Suprapubic skin (tissue), 4 donors: ENCODE measurements around the gene GPI. TPM values are rescaled to one million over a fixed set of nuclear protein-coding genes. Genes with fewer than 3 reads are reported as not detected.

Source experiments
- DNase-seq, 2 donors: peaks; one replicate each; pipeline ENCODE4 v3.0.0-alpha.2; 2019; ENCODE audit warnings: low spot score in 2 of 2
- H3K27ac ChIP-seq: fragments of 200-600 bp; sonication (generic); one replicate; pipeline ENCODE4 v1.5.1; 2019
- H3K27me3 ChIP-seq: fragments of 200-600 bp; sonication (generic); one replicate; pipeline ENCODE4 v1.5.1; 2019
- H3K36me3 ChIP-seq: fragments of 200-600 bp; sonication (generic); one replicate; pipeline ENCODE4 v1.5.1; 2019
- H3K4me1 ChIP-seq: fragments of 200-600 bp; sonication (generic); one replicate; pipeline ENCODE4 v1.5.1; 2019
- H3K4me3 ChIP-seq: fragments of 200-600 bp; sonication (generic); one replicate; pipeline ENCODE4 v1.5.1; 2019; ENCODE audit warnings: mild to moderate bottlenecking
- H3K9me3 ChIP-seq: fragments of 200-600 bp; sonication (generic); one replicate; pipeline ENCODE4 v1.5.1; 2019
- EP300 ChIP-seq: sonication (generic); formaldehyde crosslinking; IDR thresholded peaks from one replicate; pipeline ENCODE4 v1.6.1; 2017; ENCODE audit warnings: antibody characterized with exemption
- POLR2A ChIP-seq, 2 donors: fragments of 450-650 bp; IDR thresholded peaks; one replicate each; pipeline ENCODE4 v1.6.1; 2017; ENCODE audit warnings: antibody characterized with exemption in 2 of 2, mild to moderate bottlenecking in 2 of 2, moderate library complexity in 2 of 2
- POLR2AphosphoS5 ChIP-seq, 3 donors: sonication (generic); formaldehyde crosslinking; IDR thresholded peaks; one replicate each; pipeline ENCODE4 v1.6.1; 2017; ENCODE audit warnings: antibody characterized with exemption in 3 of 3
- WGBS: methylation state at CpG from one replicate; pipeline ENCODE4 v1.1.5; 2018; 5-methylcytosine and 5-hydroxymethylcytosine counted together
- total RNA-seq, 4 donors: library from RNA; depleted of rRNA; stranded (reverse); fragments of >200 nt; gene quantifications; one replicate each; pipeline ENCODE4 v1.1.0, GENCODE V29; 2016
- TF ChIP-seq, protein P1 (sequence below), 2 donors: fragments of 200-600 bp in 1 of 2; fragments of 450-650 bp in 1 of 2; sonication (generic) in 1 of 2; IDR thresholded peaks; one replicate each; pipeline ENCODE4 v1.5.1; 2016 to 2019; ENCODE audit warnings: antibody characterized with exemption in 2 of 2, mild to moderate bottlenecking in 1 of 2, moderate library complexity in 1 of 2

The GPI gene
- total RNA-seq, 4 donors from 2014 or later = 75.8 to 219 (median 180) TPM

DNA sequence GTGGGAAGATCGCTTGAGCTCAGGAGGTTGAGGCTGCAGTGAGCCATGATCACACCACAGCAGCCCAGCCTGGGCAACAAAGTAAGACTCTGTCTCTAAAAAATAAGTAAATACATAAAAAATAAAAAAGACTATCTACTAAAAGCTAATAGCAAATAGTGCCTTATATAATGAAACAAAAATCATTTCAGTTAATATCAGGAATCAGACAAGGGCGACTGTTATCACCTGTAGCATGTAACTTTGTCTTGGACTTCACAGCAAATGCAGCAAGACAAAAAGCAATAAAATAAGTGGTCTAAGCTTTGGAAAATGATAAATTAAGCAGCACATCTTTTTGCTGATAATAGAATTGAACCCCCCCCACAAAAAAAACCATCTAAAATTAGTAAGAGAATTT, 21.2 kb upstream of the GPI start:
- TF ChIP-seq EP300 (no peak), POLR2A (IDR thresholded peaks at IDR 0.05) (no peak), POLR2AphosphoS5 (IDR thresholded peaks at IDR 0.05) (no peak)
- TF ChIP-seq, protein P1, sequence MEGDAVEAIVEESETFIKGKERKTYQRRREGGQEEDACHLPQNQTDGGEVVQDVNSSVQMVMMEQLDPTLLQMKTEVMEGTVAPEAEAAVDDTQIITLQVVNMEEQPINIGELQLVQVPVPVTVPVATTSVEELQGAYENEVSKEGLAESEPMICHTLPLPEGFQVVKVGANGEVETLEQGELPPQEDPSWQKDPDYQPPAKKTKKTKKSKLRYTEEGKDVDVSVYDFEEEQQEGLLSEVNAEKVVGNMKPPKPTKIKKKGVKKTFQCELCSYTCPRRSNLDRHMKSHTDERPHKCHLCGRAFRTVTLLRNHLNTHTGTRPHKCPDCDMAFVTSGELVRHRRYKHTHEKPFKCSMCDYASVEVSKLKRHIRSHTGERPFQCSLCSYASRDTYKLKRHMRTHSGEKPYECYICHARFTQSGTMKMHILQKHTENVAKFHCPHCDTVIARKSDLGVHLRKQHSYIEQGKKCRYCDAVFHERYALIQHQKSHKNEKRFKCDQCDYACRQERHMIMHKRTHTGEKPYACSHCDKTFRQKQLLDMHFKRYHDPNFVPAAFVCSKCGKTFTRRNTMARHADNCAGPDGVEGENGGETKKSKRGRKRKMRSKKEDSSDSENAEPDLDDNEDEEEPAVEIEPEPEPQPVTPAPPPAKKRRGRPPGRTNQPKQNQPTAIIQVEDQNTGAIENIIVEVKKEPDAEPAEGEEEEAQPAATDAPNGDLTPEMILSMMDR (IDR thresholded peaks at IDR 0.05) = no peak
- DNase-seq = no peak
- no peaks in the 10 kb centered on the region for H3K27me3 ChIP-seq
- WGBS = 94% methylated on average over 2 of the region's 2 CpGs
- no peaks in the 10 kb centered on the region for H3K9me3 ChIP-seq
- H3K4me3 ChIP-seq = no peak overlapping the region
- H3K36me3 ChIP-seq = peaks cover 76% of the 10 kb centered on the region
- H3K27ac ChIP-seq = no peak overlapping the region
- H3K4me1 ChIP-seq = no peaks in the 10 kb centered on the region

DNA sequence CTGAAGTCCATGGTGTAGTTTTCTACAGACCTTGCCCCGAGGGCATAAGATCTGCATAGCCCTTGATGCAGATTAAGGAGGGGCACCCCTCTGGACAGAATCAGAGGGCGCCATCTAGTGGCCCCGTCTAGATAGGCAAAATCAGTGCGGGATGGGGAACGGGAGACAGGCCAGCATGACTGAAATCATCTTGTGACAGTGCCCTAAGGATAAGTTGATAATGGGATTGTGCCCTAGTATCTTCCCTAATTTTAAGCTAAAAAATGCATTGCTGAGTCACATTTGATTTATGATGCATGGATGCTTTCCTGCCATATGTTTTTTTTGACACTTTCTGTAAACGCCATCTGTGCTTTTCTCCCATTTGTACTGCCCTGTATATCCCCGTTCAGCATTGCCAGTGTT, 19.0 kb upstream of the GPI start:
- Histone ChIP-seq H3K9me3 (no peaks in the 10 kb centered on the region), H3K4me3 (no peak overlapping the region), H3K36me3 (peaks cover 73% of the 10 kb centered on the region), H3K27ac (no peak overlapping the region), H3K4me1 (no peaks in the 10 kb centered on the region), H3K27me3 (no peaks in the 10 kb centered on the region)
- WGBS = 34% methylated on average over 7 of the region's 7 CpGs
- TF ChIP-seq, protein P1 (IDR thresholded peaks at IDR 0.05) = peak; percentile 44 to 63
- no peak for TF ChIP-seq POLR2A (IDR thresholded peaks at IDR 0.05)
- no peak for TF ChIP-seq POLR2AphosphoS5 (IDR thresholded peaks at IDR 0.05)
- no peak for TF ChIP-seq EP300
- no peak for DNase-seq

GRCh38 chr19:34347561-34348165, 17.3 kb upstream of the GPI start:
- H3K9me3 ChIP-seq = no peaks in the 10 kb centered on the region
- H3K4me3 ChIP-seq = no peak overlapping the region
- H3K36me3 ChIP-seq = peaks cover 72% of the 10 kb centered on the region
- H3K4me1 ChIP-seq = no peaks in the 10 kb centered on the region
- H3K27ac ChIP-seq = no peak overlapping the region
- TF ChIP-seq POLR2A (IDR thresholded peaks at IDR 0.05) = no peak
- no peak for TF ChIP-seq EP300
- TF ChIP-seq, protein P1 (IDR thresholded peaks at IDR 0.05) = no peak
- TF ChIP-seq POLR2AphosphoS5 (IDR thresholded peaks at IDR 0.05) = no peak
- no peak for DNase-seq
- 88% methylated on average over 19 of the region's 19 CpGs for WGBS
- H3K27me3 ChIP-seq = no peaks in the 10 kb centered on the region

- no peak for DNase-seq
- WGBS = 93% methylated on average over 10 of the region's 11 CpGs
- H3K27ac ChIP-seq = no peak overlapping the region
- H3K4me3 ChIP-seq = no peak overlapping the region
- TF ChIP-seq EP300 (no peak), POLR2A (IDR thresholded peaks at IDR 0.05) (no peak), POLR2AphosphoS5 (IDR thresholded peaks at IDR 0.05) (no peak)
- TF ChIP-seq, protein P1 (IDR thresholded peaks at IDR 0.05) = no peak
- H3K9me3 ChIP-seq = no peaks in the 10 kb centered on the region
- H3K36me3 ChIP-seq = peaks cover 69% of the 10 kb centered on the region
- H3K4me1 ChIP-seq = no peaks in the 10 kb centered on the region
- no peaks in the 10 kb centered on the region for H3K27me3 ChIP-seq
Measured at GRCh38 chr19:34348899-34349487, 16.0 kb upstream of the GPI start.

- WGBS = 72% methylated on average over 7 of the region's 7 CpGs
- no peak for DNase-seq
- Histone ChIP-seq H3K4me1 (no peaks in the 10 kb centered on the region), H3K36me3 (peaks cover 66% of the 10 kb centered on the region), H3K4me3 (no peak overlapping the region), H3K27me3 (no peaks in the 10 kb centered on the region), H3K27ac (no peak overlapping the region), H3K9me3 (no peaks in the 10 kb centered on the region)
- no peak for TF ChIP-seq POLR2AphosphoS5 (IDR thresholded peaks at IDR 0.05)
- no peak for TF ChIP-seq EP300
- TF ChIP-seq POLR2A (IDR thresholded peaks at IDR 0.05) = no peak
Measured at GRCh38 chr19:34350161-34350561, 14.8 kb upstream of the GPI start.
